Subcutaneous abdominal adipose tissue (tissue), 5 donors: ENCODE measurements around the gene HSPB6.
"Not testable (repeated sequence)": the region's sequence is repeated elsewhere in the genome, so short reads cannot be mapped to it uniquely, and the experiment has no call there.

Experiments used
- H3K27ac ChIP-seq: one replicate; pipeline ENCODE4 v1.7.0; 2013; ENCODE audit warnings: low read depth, mild to moderate bottlenecking, inconsistent platforms, low read length, moderate library complexity
- H3K27me3 ChIP-seq, 5 donors: one replicate each; pipeline ENCODE4 v1.7.0; 2013; ENCODE audit warnings: low read length in 5 of 5, inconsistent platforms in 1 of 5; ENCODE audit not compliant: control insufficient read depth in 5 of 5, insufficient read depth in 4 of 5
- H3K36me3 ChIP-seq, 5 donors: one replicate each; pipeline ENCODE4 v1.7.0; 2013; ENCODE audit warnings: low read length in 5 of 5; ENCODE audit not compliant: control insufficient read depth in 5 of 5, insufficient read depth in 5 of 5
- H3K4me1 ChIP-seq, 5 donors: one replicate each; pipeline ENCODE4 v1.7.0; 2013; ENCODE audit warnings: low read length in 5 of 5, mild to moderate bottlenecking in 3 of 5, moderate library complexity in 1 of 5; ENCODE audit not compliant: control insufficient read depth in 5 of 5, insufficient read depth in 5 of 5
- H3K4me3 ChIP-seq, 5 donors: one replicate each; pipeline ENCODE4 v1.7.0; 2013; ENCODE audit warnings: low read length in 5 of 5, low read depth in 1 of 5
- H3K9ac ChIP-seq, 5 donors: one replicate each; pipeline ENCODE4 v1.7.0; 2013; ENCODE audit warnings: low read length in 5 of 5, mild to moderate bottlenecking in 4 of 5, moderate library complexity in 3 of 5
- H3K9me3 ChIP-seq, 5 donors: one replicate each; pipeline ENCODE4 v1.7.0; 2013; ENCODE audit warnings: low read length in 5 of 5; ENCODE audit not compliant: control insufficient read depth in 5 of 5
- donor health status: healthy.
- donor health status: healthy.
- donor health status: healthy.
- donor health status: healthy.
- donor health status: healthy.

Gene HSPB6, protein sequence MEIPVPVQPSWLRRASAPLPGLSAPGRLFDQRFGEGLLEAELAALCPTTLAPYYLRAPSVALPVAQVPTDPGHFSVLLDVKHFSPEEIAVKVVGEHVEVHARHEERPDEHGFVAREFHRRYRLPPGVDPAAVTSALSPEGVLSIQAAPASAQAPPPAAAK

DNA sequence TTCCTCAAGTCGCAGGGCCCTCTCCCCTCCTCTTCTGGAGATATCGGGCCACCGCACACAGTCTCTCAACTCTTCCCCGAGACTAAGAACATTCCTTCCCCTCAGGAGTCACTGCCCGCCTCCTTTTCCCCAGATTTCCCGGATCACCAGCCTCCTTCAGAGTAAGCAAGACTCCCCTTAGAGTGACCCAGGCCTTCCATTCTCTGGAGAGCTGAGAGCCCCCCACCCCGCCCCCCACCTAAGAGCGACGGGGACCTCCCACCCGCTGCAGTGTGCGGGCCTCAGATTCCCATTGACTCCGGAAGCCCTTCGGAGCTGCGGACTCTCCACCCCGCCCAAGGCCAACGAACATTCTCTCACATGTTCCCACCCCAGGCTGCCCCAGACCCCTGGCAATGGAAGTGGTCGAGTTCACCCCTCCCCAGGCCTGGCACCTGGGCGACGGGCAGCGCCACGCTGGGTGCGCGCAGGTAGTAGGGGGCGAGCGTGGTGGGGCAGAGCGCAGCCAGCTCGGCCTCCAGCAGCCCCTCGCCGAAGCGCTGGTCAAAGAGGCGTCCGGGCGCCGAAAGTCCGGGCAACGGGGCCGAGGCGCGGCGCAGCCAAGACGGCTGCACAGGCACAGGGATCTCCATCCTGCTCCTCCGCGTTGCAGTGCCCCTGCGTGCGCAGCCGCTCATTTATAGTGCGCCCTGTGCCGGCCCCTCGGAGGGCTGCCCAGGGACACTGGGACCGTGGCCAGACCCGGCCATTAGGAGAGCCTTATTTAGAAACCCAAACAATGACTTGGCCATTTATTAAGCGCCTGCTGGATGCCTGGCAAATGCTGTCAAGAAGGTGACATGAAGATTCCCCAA, at the start of gene HSPB6:
HSPB6 (minus strand) TSS at position 653 of the 854 bp plus-strand sequence; CDS start at position 632, 21 bp downstream.
- Histone ChIP-seq H3K9ac (peak within 1 kb of the TSS; percentile 35 to 92 (median 71)), H3K4me3 (peak within 1 kb of the TSS; percentile 71 to 99 (median 98)), H3K27ac (peak within 1 kb of the TSS; percentile 96), H3K4me1 (peaks cover 0 to 59% (median 45%) of the 10 kb centered on the region in 5 donors), H3K9me3 (peaks cover 0 to 2% (median 0%) of the 10 kb centered on the region in 5 donors), H3K36me3 (peaks cover 0 to 36% (median 28%) of the 10 kb centered on the region in 5 donors), H3K27me3 (no peaks in the 10 kb centered on the region)

DNA sequence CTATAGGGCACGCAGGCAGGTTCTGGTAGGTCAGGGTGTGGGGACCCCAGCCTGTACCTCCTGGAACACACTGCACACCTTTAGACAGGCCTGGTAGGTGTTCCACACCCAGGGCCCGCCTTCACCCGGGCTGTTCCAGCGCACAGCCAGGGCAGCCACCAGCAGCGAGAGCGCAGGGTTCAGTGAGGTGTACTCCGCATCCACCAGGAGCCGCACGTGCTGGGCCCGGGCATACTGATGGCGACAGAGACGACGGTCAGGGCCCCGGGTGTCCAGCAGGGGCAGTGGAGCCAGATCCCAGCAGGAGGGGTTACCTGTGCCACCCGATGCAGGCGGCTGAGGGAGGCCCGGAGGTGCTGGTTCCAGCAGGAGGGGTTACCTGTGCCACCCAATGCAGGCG, 49.8 kb upstream of the HSPB6 start:
- no peak overlapping the region for H3K4me3 ChIP-seq
- no peaks in the 10 kb centered on the region for H3K9me3 ChIP-seq
- H3K27me3 ChIP-seq = peaks cover 0 to 2% (median 0%) of the 10 kb centered on the region in 5 donors
- no peak overlapping the region for H3K9ac ChIP-seq
- H3K4me1 ChIP-seq = no peaks in the 10 kb centered on the region
- H3K27ac ChIP-seq = no peak overlapping the region
- H3K36me3 ChIP-seq = no peaks in the 10 kb centered on the region

DNA sequence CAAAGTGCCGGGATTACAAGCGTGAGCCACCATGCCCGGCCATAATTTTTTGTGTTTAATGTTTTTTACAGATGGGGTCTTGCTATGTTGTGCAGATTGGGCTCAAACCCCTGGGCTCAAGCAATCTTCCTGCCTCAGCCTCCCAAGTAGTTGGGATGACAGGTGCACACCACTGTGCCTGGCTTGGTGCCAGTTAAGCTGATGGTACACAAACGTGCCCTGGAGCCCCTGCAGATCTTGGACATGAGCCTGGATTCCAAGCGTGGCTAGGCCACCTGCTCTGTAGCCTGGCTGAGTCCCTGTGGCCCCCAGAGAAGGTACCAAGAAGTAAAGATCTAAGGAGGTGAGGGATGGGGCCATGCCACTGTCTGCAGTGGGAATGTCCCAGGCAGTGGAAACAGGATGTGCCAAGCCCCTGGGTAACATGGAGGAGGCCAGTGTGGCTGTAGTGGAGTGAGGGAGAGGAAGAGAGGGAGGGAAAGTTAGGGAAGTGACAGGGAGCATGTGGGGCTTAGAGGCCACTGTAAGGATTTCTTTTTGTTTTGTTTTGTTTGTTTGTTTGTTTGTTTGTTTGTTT, 48.8 kb upstream of the HSPB6 start:
- H3K36me3 ChIP-seq = no peaks in the 10 kb centered on the region
- no peak overlapping the region for H3K9ac ChIP-seq
- H3K9me3 ChIP-seq = no peaks in the 10 kb centered on the region
- no peaks in the 10 kb centered on the region for H3K27me3 ChIP-seq
- no peaks in the 10 kb centered on the region for H3K4me1 ChIP-seq
- H3K27ac ChIP-seq = no peak overlapping the region
- no peak overlapping the region for H3K4me3 ChIP-seq

DNA sequence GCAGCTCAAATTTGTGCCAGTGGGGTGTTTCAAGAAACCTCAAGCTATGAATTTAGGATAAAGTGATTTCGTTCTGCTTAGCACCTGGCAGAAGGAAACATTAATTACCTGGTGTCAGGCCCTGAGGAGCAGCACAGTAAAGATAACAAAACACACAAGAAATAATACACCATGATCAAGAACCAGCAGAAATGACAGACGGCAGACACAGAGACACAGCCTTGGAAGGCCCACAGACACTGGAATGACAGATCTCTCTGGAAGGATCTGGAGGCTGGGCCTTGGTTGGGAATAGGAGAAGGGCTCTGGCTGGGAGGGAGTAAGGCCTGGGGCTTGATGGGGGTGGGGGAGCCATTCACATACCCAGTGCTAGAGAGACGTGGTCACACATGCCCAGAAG, 45.0 kb upstream of the HSPB6 start:
- Histone ChIP-seq H3K4me3 (no peak overlapping the region), H3K9me3 (no peaks in the 10 kb centered on the region), H3K27ac (no peak overlapping the region), H3K4me1 (peaks cover 0 to 2% (median 0%) of the 10 kb centered on the region in 5 donors), H3K36me3 (no peaks in the 10 kb centered on the region), H3K9ac (no peak overlapping the region), H3K27me3 (peaks cover 9 to 23% (median 12%) of the 10 kb centered on the region in 5 donors)

DNA sequence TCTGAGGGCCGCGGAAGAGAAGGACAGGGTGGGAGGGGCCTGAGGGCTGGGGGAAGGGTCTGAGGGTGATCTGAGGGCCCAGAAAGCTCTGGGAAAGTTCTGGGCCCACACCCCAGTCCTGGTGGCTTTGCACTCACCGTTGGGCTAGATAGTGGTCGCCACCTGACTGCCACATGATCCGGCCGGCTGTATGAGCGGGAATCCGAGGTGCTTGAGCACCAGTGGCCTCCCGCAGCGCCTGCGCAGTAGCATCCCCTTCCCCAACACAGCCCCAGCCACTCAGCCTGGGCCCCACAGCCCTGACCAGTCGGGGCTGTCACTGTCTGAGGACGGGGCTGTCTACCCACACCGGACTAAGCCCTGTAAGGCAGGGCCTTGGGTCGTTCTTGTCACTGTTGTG, 40.8 kb upstream of the HSPB6 start:
- Histone ChIP-seq H3K9ac (no peak overlapping the region), H3K4me3 (no peak overlapping the region), H3K36me3 (no peaks in the 10 kb centered on the region), H3K4me1 (peaks cover 0 to 3% (median 2%) of the 10 kb centered on the region in 5 donors), H3K27ac (no peak overlapping the region), H3K9me3 (no peaks in the 10 kb centered on the region), H3K27me3 (peaks cover 14 to 28% (median 18%) of the 10 kb centered on the region in 5 donors)

DNA sequence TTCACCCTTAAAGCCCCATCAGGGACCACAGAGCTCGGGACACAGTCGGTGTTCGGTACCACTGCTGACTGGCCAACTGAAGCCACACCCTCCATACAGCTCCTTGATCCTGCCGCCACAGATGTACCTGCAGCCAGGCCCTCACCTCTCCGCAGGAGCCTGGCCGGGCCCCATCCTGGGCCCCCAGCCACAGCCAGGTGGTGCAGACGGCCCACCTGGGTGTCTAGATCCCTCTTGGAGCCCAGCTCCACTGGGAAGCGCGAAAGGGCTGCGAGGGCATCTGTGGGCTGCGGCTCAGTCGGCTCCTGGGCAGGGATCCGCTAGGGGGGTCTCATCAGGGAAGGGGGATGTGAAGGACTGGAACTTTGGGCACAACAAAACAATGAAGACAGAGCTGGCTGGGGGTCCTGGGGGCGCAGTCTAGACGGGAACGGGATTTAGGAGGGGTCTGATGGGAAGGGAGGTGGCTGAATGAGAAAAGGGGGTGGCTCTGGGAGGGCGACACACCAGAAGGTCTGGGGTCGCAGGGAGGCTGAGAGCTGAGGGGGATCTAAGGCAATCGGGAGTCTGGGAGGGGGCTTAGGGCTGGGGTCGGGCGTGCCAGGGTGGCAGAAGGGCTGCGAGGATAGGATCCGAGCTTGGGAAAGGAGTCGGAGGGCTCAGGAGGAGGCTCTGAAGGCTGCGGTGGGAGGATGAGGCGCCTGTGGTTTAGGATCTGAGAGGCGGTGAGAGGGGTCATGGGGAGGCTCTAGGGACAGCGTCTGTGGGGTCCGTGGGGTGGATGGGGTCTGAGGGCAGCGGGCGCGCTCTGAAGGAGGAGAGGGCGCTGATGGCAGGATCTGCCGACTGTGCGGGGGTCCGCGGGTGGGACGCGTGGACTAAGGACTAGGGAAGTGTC, 40.1 kb upstream of the HSPB6 start:
- Histone ChIP-seq H3K4me1 (peaks cover 0 to 3% (median 2%) of the 10 kb centered on the region in 5 donors), H3K36me3 (no peaks in the 10 kb centered on the region), H3K9me3 (no peaks in the 10 kb centered on the region), H3K27ac (no peak overlapping the region), H3K9ac (no peak overlapping the region), H3K27me3 (peaks cover 14 to 28% (median 18%) of the 10 kb centered on the region in 5 donors), H3K4me3 (no peak overlapping the region)

DNA sequence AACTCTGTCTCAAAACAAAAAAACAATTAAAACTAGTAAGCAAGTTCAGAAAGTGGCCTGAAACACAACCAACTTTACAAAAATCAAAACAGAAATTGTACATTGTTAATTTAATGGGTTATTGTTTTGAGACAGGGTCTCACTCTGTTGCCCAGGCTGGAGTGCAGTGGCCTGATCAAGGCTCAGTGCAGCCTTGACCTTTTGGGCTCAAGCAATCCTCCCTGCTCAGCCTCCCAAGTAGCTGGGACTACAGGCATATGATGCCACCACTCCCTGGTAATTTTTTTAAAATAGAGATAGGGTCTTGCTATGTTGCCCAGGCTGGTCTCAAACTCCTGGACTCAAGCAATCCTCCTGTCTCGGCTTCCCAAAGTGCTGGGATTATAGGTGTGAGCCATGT, 38.7 kb upstream of the HSPB6 start:
- peaks cover 14 to 30% (median 18%) of the 10 kb centered on the region in 5 donors for H3K27me3 ChIP-seq
- not testable (repeated sequence) for H3K4me1 ChIP-seq, H3K36me3 ChIP-seq, H3K9ac ChIP-seq, H3K27ac ChIP-seq, H3K4me3 ChIP-seq, H3K9me3 ChIP-seq

DNA sequence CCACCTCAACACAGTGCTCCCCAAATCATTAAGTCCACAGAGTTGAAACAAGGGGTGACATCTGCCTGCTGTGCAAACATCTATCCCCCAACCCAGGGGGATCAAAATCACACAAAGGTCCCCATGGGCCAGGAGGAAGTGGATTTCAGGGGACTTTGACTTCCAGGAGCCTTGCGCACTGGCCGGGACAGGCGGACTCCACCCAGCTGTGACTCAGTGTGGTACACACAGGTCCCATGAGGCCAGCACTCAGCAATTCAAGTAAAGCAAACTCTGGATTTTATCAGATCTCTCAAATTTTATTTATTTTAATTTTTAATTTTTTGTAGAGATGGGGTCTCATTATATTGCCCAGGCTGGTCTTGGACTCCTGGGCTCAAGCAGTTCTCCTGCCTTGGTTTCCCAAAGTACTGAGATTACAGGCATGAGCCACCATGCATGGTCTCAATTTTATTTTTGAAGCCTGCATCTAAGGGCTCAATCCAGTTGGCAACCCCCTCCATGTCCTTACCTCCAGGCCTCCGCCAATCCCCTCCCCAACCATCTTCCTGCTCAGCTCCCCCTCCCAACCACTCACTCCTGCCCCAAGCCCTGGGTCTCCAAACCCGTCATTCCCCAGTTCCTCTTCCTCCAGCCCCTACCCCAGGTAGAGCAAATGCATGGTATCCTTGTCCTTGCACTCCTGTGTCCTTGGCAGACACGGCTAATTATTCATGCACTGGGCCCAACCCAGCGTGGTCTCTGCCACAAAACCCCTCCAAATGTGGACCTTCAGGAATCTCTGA, 36.7 kb upstream of the HSPB6 start:
- Histone ChIP-seq H3K4me3 (no peak overlapping the region), H3K9me3 (no peaks in the 10 kb centered on the region), H3K4me1 (peaks cover 0 to 3% (median 2%) of the 10 kb centered on the region in 5 donors), H3K27ac (no peak overlapping the region), H3K27me3 (peaks cover 14 to 22% (median 17%) of the 10 kb centered on the region in 5 donors), H3K36me3 (no peaks in the 10 kb centered on the region), H3K9ac (no peak overlapping the region)

DNA sequence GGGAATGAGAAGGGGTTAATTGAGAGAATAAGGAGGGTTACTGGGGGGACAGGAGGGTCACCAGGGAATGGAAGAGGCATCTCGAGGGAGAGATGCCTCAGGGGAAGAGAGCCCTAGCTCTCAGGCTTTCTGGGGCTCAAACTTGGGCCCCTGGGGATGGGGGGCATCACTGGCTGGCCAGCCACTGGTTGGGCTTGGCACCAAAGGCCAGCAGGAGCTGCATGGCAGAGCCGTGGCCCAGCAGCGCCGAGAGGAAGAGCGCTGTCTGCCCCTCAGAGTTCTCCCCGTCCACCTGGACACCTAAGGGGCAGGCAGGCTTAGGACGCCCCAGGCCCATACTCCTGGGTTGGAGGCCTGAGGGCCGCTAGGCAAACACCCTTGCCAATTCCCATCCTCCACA, 36.1 kb upstream of the HSPB6 start:
- no peak overlapping the region for H3K27ac ChIP-seq
- no peaks in the 10 kb centered on the region for H3K9me3 ChIP-seq
- no peak overlapping the region for H3K4me3 ChIP-seq
- no peaks in the 10 kb centered on the region for H3K36me3 ChIP-seq
- no peak overlapping the region for H3K9ac ChIP-seq
- peaks cover 13 to 20% (median 15%) of the 10 kb centered on the region in 5 donors for H3K27me3 ChIP-seq
- H3K4me1 ChIP-seq = peaks cover 0 to 3% (median 2%) of the 10 kb centered on the region in 5 donors
